Choroid plexus epithelial cell (primary cell): Measurements from ENCODE around the gene FRG2.
A peak's percentile ranks its signal among the peaks of the same experiment; 100 is the strongest.
"Not testable (repeated sequence)": the region's sequence is repeated elsewhere in the genome, so short reads cannot be mapped to it uniquely, and the experiment has no call there.

Source experiments
- DNase-seq: peaks from one replicate; pipeline ENCODE4 v3.0.0-alpha.2; 2010; ENCODE audit warnings: low read depth
- H3K4me3 ChIP-seq: 2 replicates; pipeline ENCODE4 v1.5.1; 2011; ENCODE audit warnings: low read depth, mild to moderate bottlenecking, control low read depth, low read length, moderate library complexity
- TF ChIP-seq, protein P1 (sequence below): conservative IDR thresholded peaks from 2 replicates; pipeline ENCODE4 v1.5.1; 2011; ENCODE audit warnings: low read depth, mild to moderate bottlenecking, control low read depth, inconsistent platforms, low read length, moderate library complexity

The FRG2 gene

DNA sequence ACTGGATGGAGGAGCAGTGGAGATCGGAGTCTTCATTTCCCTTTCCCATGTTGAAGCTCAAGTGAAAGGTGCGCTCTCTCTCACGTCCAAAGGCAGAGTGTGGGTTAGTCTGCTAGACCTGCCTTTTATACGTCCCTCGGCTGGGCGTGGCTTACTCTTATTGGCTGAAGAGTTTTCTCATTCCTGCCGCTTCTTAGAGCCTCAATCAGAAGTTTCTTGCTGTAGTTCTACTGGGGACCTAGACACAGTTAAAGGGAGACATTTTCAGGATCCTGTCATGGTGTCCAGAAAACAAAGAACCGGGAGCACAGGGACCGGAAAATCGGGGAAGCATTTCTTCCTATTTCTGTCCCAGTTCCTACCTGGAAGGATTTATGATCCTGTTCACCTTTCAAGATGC is at the start of gene FRG2:
Gene FRG2, minus strand, starts transcription at position 101 of the 400 bp plus-strand sequence. Its CDS starts 52 bp downstream, at position 49.
- H3K4me3 ChIP-seq, DNase-seq: not testable (repeated sequence)

DNA sequence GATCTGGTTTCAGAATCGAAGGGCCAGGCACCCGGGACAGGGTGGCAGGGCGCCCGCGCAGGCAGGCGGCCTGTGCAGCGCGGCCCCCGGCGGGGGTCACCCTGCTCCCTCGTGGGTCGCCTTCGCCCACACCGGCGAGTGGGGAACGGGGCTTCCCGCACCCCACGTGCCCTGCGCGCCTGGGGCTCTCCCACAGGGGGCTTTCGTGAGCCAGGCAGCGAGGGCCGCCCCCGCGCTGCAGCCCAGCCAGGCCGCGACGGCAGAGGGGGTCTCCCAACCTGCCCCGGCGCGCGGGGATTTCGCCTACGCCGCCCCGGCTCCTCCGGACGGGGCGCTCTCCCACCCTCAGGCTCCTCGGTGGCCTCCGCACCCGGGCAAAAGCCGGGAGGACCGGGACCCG is 41.3 kb upstream of the FRG2 start:
- not testable (repeated sequence) for DNase-seq, H3K4me3 ChIP-seq

GRCh38 chr4:190064805-190065204 is 37.7 kb upstream of the FRG2 start:
- not testable (repeated sequence) for DNase-seq, H3K4me3 ChIP-seq

GRCh38 chr4:190064342-190064741 is 37.3 kb upstream of the FRG2 start, which contains the start of gene DBET:
Gene DBET (plus strand): TSS chr4:190064502.
- not testable (repeated sequence) for DNase-seq, H3K4me3 ChIP-seq

GRCh38 chr4:190058997-190059396 is 31.9 kb upstream of the FRG2 start:
- not testable (repeated sequence) for DNase-seq, H3K4me3 ChIP-seq

GRCh38 chr4:190049378-190050239 is 22.6 kb upstream of the FRG2 start:
- H3K4me3 ChIP-seq, DNase-seq: not testable (repeated sequence)

DNA sequence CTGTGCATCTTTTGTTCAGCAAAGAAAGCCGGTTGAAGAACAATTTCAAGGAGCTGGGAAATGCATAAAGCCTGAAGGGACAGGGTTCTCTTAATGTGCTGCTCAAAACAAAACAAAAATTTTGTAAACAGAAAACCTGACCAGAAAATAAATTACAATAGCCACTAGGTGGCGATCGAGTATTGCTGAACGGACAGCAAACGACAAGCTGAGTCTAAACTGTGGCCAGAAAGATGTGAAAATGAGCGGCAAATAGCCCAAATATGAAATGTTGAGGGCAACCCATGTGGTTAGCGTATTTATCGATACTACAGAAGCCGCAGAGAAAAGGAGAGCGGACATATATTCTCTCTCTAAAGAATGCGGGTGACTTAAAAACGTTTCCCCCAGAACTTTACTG is 20.6 kb upstream of the FRG2 start:
- not testable (repeated sequence) for DNase-seq, H3K4me3 ChIP-seq

- H3K4me3 ChIP-seq, DNase-seq: not testable (repeated sequence)
These were observed 13.8 kb upstream of the FRG2 start for GRCh38 chr4:190040873-190041272.

- H3K4me3 ChIP-seq, DNase-seq: not testable (repeated sequence)
These were observed 10.8 kb upstream of the FRG2 start for GRCh38 chr4:190037704-190038388.

DNA sequence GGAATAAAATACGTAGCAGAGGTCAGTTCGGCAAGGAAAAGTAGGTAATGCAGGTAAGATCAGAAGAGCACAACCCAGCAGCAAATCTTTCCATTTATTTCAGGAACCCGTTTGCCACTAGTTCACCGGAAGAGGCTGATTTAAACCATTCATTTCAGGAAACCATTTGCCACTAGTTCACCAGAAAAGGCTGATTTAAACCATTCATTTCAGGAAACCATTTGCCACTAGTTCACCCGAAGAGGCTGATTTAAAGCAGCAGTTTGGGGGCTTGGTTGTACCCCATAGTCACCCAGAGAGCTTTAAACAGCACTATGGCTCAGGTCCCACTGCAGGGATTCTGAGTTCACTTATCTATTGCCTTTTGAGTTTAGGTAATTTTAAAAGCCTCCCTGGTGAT is 4.2 kb upstream of the FRG2 start:
- not testable (repeated sequence) for DNase-seq, H3K4me3 ChIP-seq

GRCh38 chr4:190022614-190023281 is 4.3 kb downstream of the FRG2 start:
- H3K4me3 ChIP-seq, DNase-seq: not testable (repeated sequence)

GRCh38 chr4:190021973-190022372 is 5.1 kb downstream of the FRG2 start:
- not testable (repeated sequence) for DNase-seq, H3K4me3 ChIP-seq

DNA sequence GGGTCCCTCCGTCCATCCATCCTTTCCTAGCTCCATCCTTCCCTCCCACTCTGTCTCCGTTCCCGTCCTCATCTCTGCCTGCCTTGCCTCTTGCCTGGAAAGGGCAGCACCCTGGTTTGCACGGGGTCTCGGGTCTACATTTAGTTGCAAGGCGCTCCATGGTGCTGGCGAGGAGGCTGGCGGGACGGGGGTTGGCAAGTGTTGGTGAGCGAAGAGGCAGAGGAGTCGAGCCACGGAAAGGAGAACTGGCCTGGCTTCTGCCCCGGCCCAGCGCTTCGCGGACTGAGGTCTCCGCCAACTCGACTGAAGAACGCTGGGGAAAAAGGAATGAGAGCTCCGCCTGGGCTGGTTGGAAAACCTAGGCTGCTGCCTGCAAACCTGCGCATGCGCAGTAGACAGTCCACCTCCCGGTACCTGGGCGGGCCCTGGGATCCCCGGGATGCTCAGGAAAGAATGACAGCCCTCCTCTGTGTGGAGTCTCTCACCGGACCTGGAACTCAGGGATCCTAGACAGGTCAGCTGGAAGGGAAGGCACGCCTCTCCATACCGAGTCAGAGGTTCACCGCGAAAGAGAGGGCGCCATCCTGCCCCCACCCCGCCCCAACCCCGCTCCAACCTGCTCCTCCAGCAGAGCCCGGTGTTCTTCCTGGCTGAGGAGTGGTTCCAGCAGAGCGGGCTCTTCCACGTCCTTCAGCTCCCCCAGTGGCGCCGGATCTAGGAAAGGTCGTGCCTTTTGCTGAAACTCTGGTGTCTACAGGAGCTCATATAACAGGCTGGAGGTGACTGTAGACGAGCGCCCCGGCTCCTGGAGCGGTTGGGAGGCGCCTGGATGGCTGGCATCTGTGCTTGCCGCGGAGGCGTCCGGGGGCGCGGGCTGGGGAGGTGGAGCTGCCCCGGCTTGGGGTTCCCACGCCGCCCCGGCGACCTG is 6.0 kb downstream of the FRG2 start:
- TF ChIP-seq, protein P1, sequence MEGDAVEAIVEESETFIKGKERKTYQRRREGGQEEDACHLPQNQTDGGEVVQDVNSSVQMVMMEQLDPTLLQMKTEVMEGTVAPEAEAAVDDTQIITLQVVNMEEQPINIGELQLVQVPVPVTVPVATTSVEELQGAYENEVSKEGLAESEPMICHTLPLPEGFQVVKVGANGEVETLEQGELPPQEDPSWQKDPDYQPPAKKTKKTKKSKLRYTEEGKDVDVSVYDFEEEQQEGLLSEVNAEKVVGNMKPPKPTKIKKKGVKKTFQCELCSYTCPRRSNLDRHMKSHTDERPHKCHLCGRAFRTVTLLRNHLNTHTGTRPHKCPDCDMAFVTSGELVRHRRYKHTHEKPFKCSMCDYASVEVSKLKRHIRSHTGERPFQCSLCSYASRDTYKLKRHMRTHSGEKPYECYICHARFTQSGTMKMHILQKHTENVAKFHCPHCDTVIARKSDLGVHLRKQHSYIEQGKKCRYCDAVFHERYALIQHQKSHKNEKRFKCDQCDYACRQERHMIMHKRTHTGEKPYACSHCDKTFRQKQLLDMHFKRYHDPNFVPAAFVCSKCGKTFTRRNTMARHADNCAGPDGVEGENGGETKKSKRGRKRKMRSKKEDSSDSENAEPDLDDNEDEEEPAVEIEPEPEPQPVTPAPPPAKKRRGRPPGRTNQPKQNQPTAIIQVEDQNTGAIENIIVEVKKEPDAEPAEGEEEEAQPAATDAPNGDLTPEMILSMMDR = no peak
- peak; percentile 23 for DNase-seq
- H3K4me3 ChIP-seq = no peak overlapping the region

DNA sequence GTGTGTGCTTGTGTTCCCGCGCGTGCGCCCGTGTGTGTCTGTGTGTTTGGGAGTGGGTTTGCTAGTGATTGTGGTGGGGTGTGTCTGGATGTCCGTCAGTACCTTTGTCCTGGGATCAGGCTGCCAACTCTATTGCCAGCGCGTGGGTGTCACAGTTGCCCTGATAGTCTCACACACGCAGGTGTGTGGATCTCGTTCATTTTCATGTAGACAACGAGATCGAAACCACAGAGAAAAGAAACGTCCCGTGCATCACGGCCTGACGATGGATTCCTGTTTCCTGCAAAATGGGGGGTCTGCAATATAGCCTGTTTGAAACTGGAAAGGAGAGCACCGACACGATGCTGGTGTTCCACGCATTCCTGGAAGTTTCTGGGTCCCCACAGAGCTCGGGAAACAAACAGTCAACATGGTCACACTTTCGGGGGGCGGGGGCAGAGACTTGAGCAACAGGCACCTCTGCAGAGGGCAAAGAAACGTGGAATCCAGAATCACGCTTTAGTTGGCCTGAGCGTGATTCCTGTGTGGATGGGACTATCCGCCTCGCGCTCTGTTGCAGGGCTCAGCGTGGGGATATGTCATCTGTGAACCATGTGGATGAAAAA is 7.1 kb downstream of the FRG2 start:
- not testable (repeated sequence) for DNase-seq, H3K4me3 ChIP-seq
